GM23338 (cell line): ENCODE measurements around the gene APIP. TPM values are rescaled to one million over a fixed set of nuclear protein-coding genes. Genes with fewer than 3 reads are reported as not detected.

Source experiments
- ATAC-seq: fragments of 200-7000 bp; cut with Tn5 transposase; 3 replicates; pipeline ENCODE4 v1.9.1; 2020
- DNase-seq: peaks from one replicate; pipeline ENCODE4 v3.0.0-alpha.2; 2015; ENCODE audit warnings: low spot score
- H2AFZ ChIP-seq: fragments of 200-600 bp; sonication (generic); 2 replicates; pipeline ENCODE4 v1.8.0; 2016; ENCODE audit warnings: antibody characterized with exemption, mild to moderate bottlenecking, moderate library complexity
- H3F3A ChIP-seq: fragments of 200-600 bp; sonication (generic); replicated peaks from 2 replicates; pipeline ENCODE4 v1.8.0; 2017; ENCODE audit warnings: antibody characterized with exemption, mixed run types, low read depth
- H3K27ac ChIP-seq: fragments of 200-600 bp; sonication (generic); 2 replicates; pipeline ENCODE4 v1.6.1; 2016; ENCODE audit warnings: low read depth
- H3K27me3 ChIP-seq: fragments of 200-600 bp; sonication (generic); 2 replicates; pipeline ENCODE4 v1.8.0; 2016; ENCODE audit warnings: mild to moderate bottlenecking, mixed run types, moderate library complexity; ENCODE audit not compliant: insufficient read depth
- H3K36me3 ChIP-seq: fragments of 200-600 bp; sonication (generic); 2 replicates; pipeline ENCODE4 v1.8.0; 2016; ENCODE audit warnings: mild to moderate bottlenecking; ENCODE audit not compliant: insufficient read depth
- H3K4me1 ChIP-seq: fragments of 200-600 bp; sonication (generic); 2 replicates; pipeline ENCODE4 v1.8.0; 2016; ENCODE audit warnings: mild to moderate bottlenecking, moderate library complexity; ENCODE audit not compliant: insufficient read depth
- H3K4me2 ChIP-seq: fragments of 200-600 bp; sonication (generic); 2 replicates; pipeline ENCODE4 v1.7.1; 2017; ENCODE audit warnings: mixed run types
- H3K4me3 ChIP-seq: fragments of 200-600 bp; sonication (generic); 2 replicates; pipeline ENCODE4 v1.6.1; 2016; ENCODE audit warnings: mixed run types
- H3K79me2 ChIP-seq: fragments of 200-600 bp; sonication (generic); replicated peaks from 2 replicates; pipeline ENCODE4 v1.8.0; 2017; ENCODE audit warnings: mild to moderate bottlenecking; ENCODE audit not compliant: insufficient read depth
- H3K9me2 ChIP-seq: fragments of 200-600 bp; sonication (generic); 2 replicates; pipeline ENCODE4 v1.8.0; 2017; ENCODE audit not compliant: insufficient read depth
- H4K20me1 ChIP-seq: fragments of 200-600 bp; sonication (generic); replicated peaks from 2 replicates; pipeline ENCODE4 v1.8.0; 2017; ENCODE audit warnings: mild to moderate bottlenecking; ENCODE audit not compliant: insufficient read depth
- H3K27ac Mint-ChIP-seq: 2 replicates; pipeline ENCODE4 v1.8.0; 2020; ENCODE audit warnings: inconsistent platforms, mild to moderate bottlenecking, moderate library complexity, mixed read lengths
- H3K27me3 Mint-ChIP-seq: 3 replicates; pipeline ENCODE4 v1.8.0; 2022; ENCODE audit warnings: low read depth, mild to moderate bottlenecking, moderate library complexity, mixed read lengths, inconsistent platforms; ENCODE audit not compliant: insufficient read depth, poor library complexity
- H3K36me3 Mint-ChIP-seq: 3 replicates; pipeline ENCODE4 v1.8.0; 2021; ENCODE audit warnings: low read depth, mild to moderate bottlenecking, inconsistent platforms, moderate library complexity, mixed read lengths
- H3K4me1 Mint-ChIP-seq: 3 replicates; pipeline ENCODE4 v1.8.0; 2020; ENCODE audit warnings: mild to moderate bottlenecking, inconsistent platforms, mixed read lengths
- H3K4me3 Mint-ChIP-seq: 3 replicates; pipeline ENCODE4 v1.8.0; 2021; ENCODE audit warnings: moderate library complexity, mild to moderate bottlenecking, inconsistent platforms, mixed read lengths
- H3K9me3 Mint-ChIP-seq: 3 replicates; pipeline ENCODE4 v1.8.0; 2020; ENCODE audit warnings: moderate library complexity, mild to moderate bottlenecking, inconsistent platforms, mixed read lengths
- CREB1 ChIP-seq: fragments of 250-450 bp; sonication (Bioruptor Pico); IDR thresholded peaks from 2 replicates; pipeline ENCODE4 v1.5.0; 2020; ENCODE audit warnings: low read depth, mild to moderate bottlenecking, moderate library complexity
- CTCF ChIP-seq, 2 experiments: fragments of 200-600 bp in 1 of 2; sonication (generic) in 1 of 2; conservative IDR thresholded peaks; 2 replicates each; pipeline versions ENCODE4 v1.5.1 to v1.6.1; 2016 to 2017; ENCODE audit warnings: antibody characterized with exemption in 2 of 2, low read depth in 2 of 2, mild to moderate bottlenecking in 2 of 2, moderate library complexity in 1 of 2
- ETS1 ChIP-seq: IDR thresholded peaks from 2 replicates; pipeline ENCODE4 v1.6.1; 2016; ENCODE audit warnings: antibody characterized with exemption
- NANOG ChIP-seq: IDR thresholded peaks from 2 replicates; pipeline ENCODE4 v1.6.1; 2016; ENCODE audit warnings: antibody characterized with exemption, borderline replicate concordance
- POLR2AphosphoS5 ChIP-seq: IDR thresholded peaks from 2 replicates; pipeline ENCODE4 v1.6.1; 2016; ENCODE audit warnings: antibody characterized with exemption, low read depth
- STAT1 ChIP-seq: IDR thresholded peaks from one replicate; pipeline ENCODE4 v1.6.1; 2016; ENCODE audit warnings: antibody characterized with exemption; ENCODE audit not compliant: unreplicated experiment
- ZNF114 ChIP-seq: fragments of 250-450 bp; sonication (Bioruptor Pico); IDR thresholded peaks from 2 replicates; pipeline ENCODE4 v1.5.0; 2020; ENCODE audit warnings: mild to moderate bottlenecking, moderate library complexity
- ZNF331 ChIP-seq: fragments of 250-450 bp; sonication (Bioruptor Pico); IDR thresholded peaks from 2 replicates; pipeline ENCODE4 v1.5.0; 2020; ENCODE audit warnings: low read depth, mild to moderate bottlenecking, moderate library complexity
- ZNF462 ChIP-seq: fragments of 250-450 bp; sonication (Bioruptor Pico); IDR thresholded peaks from 2 replicates; pipeline ENCODE4 v1.5.0; 2020; ENCODE audit warnings: mild to moderate bottlenecking, moderate library complexity
- long read RNA-seq: library from polyadenylated mRNA; unstranded; transcript quantifications from one replicate; pipeline ENCODE4 v2.0.0, GENCODE V29; 2020; ENCODE audit not compliant: unreplicated experiment
- polyA plus RNA-seq: library from polyadenylated mRNA; unstranded; fragments of >200 nt; fragmentation: Nextera tagmentation; extraction: Ambion mirVana; gene quantifications from 2 replicates; pipeline ENCODE4 v1.2.1, GENCODE V29; 2016
- total RNA-seq: library from RNA; depleted of rRNA; stranded (reverse); fragments of >200 nt; shearing (Covaris generic); gene quantifications from 2 replicates; pipeline ENCODE4 v1.2.3, GENCODE V29; 2014; rRNA removed

Gene APIP
- total RNA-seq = 35.7 and 37.5 TPM in 2 replicates
- polyA plus RNA-seq = 42.9 and 50.3 TPM in 2 replicates
- long read RNA-seq, transcript APIP-201 (7 exons, 1,366 nt) = major isoform, 19 of 33 reads
- long read RNA-seq, partial matches to known transcripts = 13 of 33 reads
- long read RNA-seq, other reads (novel, unspliced or antisense) = 1 of 33 reads

- TF ChIP-seq CREB1 (CRISPR knock-in tag) (peak; percentile 2; the same call in 1 of the 2 replicates), POLR2AphosphoS5 (peak; percentile 85), ZNF114 (no peak)
- peaks cover 26% of the 10 kb centered on the region for H4K20me1 ChIP-seq
- peak within 1 kb of the TSS; percentile 99 for H3K27ac Mint-ChIP-seq
- H2AFZ ChIP-seq = peak within 1 kb of the TSS; percentile 92
- peak within 1 kb of the TSS; percentile 95 for H3K4me3 ChIP-seq
- peaks cover 81% of the 10 kb centered on the region for H3K79me2 ChIP-seq
- H3F3A ChIP-seq = peaks cover 8% of the 10 kb centered on the region
- ATAC-seq = peak; percentile 90
- no peaks in the 10 kb centered on the region for H3K36me3 ChIP-seq
- H3K36me3 Mint-ChIP-seq = peaks cover 23% of the 10 kb centered on the region
- H3K4me1 Mint-ChIP-seq = peaks cover 20% of the 10 kb centered on the region
- H3K9me3 Mint-ChIP-seq = no peaks in the 10 kb centered on the region; the same call in 1 of the 3 replicates
- peak within 1 kb of the TSS; percentile 99 for H3K27ac ChIP-seq
- H3K4me1 ChIP-seq = peaks cover 10% of the 10 kb centered on the region
- peaks cover 8% of the 10 kb centered on the region for H3K27me3 Mint-ChIP-seq
- H3K27me3 ChIP-seq = no peaks in the 10 kb centered on the region
- H3K4me3 Mint-ChIP-seq = peak within 1 kb of the TSS; percentile 93
- peak; percentile 99 for DNase-seq
- peak within 1 kb of the TSS; percentile 99 for H3K4me2 ChIP-seq
- H3K9me2 ChIP-seq = peaks cover 6% of the 10 kb centered on the region
Measured at GRCh38 chr11:34916015-34916842, at the start of gene APIP, which contains the start of gene PDHX. TSS of gene APIP (minus strand) at chr11:34916379. CDS start at chr11:34916284, 95 bp downstream. TSS of gene PDHX (plus strand) at chr11:34916618. CDS start at chr11:34916656, 38 bp downstream.

GRCh38 chr11:34964610-34965331 lies 48.6 kb upstream of the APIP start:
- Mint-ChIP-seq H3K4me1 (peaks cover 6% of the 10 kb centered on the region; the same call in 2 of the 3 replicates), H3K9me3 (no peaks in the 10 kb centered on the region), H3K4me3 (no peak overlapping the region), H3K27ac (no peak overlapping the region), H3K27me3 (peaks cover 1% of the 10 kb centered on the region), H3K36me3 (peaks cover 16% of the 10 kb centered on the region)
- H3K36me3 ChIP-seq = no peaks in the 10 kb centered on the region
- no peaks in the 10 kb centered on the region for H3F3A ChIP-seq
- no peaks in the 10 kb centered on the region for H3K79me2 ChIP-seq
- peaks cover 16% of the 10 kb centered on the region; the same call in 1 of the 2 replicates for H3K4me1 ChIP-seq
- H3K4me2 ChIP-seq = no peak overlapping the region
- no peak overlapping the region for H3K27ac ChIP-seq
- no peaks in the 10 kb centered on the region for H3K27me3 ChIP-seq
- no peaks in the 10 kb centered on the region for H4K20me1 ChIP-seq
- ATAC-seq (no peak), DNase-seq (no peak)
- no peak overlapping the region for H3K4me3 ChIP-seq
- H3K9me2 ChIP-seq = no peaks in the 10 kb centered on the region
- no peak overlapping the region for H2AFZ ChIP-seq
- TF ChIP-seq ETS1 = no peak
- TF ChIP-seq POLR2AphosphoS5 = no peak
- TF ChIP-seq NANOG = no peak
- no peak for TF ChIP-seq CREB1 (CRISPR knock-in tag)
- TF ChIP-seq ZNF331 (CRISPR knock-in tag) = no peak
- no peak for TF ChIP-seq STAT1
- no peak for TF ChIP-seq ZNF462 (CRISPR knock-in tag)
- TF ChIP-seq CTCF (conservative IDR thresholded peaks at IDR 0.05; ENCODE audit: low read depth in 2 of 2) = no peak
